SHP77 treated with DMSO at 0.1 percent for 48 hours (cell line): ENCODE measurements around the gene ZNF26.

Experiments used
- DNase-seq: peaks from one replicate; lab custom pipeline; 2025; lab: John Stamatoyannopoulos, UW

ZNF26 gene

GRCh38 chr12:133073836-133074235 lies 87.7 kb downstream of the ZNF26 start:
- no peak for DNase-seq
